GM12864 (cell line): ENCODE results near the gene ALPI.

Source experiments
- DNase-seq: peaks from one replicate; pipeline ENCODE4 v3.0.0-alpha.2; 2011; ENCODE audit warnings: low read depth
- H3K4me3 ChIP-seq: 2 replicates; pipeline ENCODE4 v1.5.1; 2011; ENCODE audit warnings: mild to moderate bottlenecking, low read depth, low read length, control low read depth
- TF ChIP-seq, protein P1 (sequence below): IDR thresholded peaks from 2 replicates; pipeline ENCODE4 v1.5.1; 2011; ENCODE audit warnings: low read depth, mild to moderate bottlenecking, moderate library complexity, low read length, control low read depth, inconsistent platforms; ENCODE audit errors: missing control alignments

Gene ALPI

GRCh38 chr2:232458051-232458660, 2.2 kb downstream of the ALPI start:
- H3K4me3 ChIP-seq: no peak overlapping the region
- no peak for DNase-seq
- TF ChIP-seq, protein P1, sequence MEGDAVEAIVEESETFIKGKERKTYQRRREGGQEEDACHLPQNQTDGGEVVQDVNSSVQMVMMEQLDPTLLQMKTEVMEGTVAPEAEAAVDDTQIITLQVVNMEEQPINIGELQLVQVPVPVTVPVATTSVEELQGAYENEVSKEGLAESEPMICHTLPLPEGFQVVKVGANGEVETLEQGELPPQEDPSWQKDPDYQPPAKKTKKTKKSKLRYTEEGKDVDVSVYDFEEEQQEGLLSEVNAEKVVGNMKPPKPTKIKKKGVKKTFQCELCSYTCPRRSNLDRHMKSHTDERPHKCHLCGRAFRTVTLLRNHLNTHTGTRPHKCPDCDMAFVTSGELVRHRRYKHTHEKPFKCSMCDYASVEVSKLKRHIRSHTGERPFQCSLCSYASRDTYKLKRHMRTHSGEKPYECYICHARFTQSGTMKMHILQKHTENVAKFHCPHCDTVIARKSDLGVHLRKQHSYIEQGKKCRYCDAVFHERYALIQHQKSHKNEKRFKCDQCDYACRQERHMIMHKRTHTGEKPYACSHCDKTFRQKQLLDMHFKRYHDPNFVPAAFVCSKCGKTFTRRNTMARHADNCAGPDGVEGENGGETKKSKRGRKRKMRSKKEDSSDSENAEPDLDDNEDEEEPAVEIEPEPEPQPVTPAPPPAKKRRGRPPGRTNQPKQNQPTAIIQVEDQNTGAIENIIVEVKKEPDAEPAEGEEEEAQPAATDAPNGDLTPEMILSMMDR: no peak

GRCh38 chr2:232458661-232459418, 2.9 kb downstream of the ALPI start:
- no peak for DNase-seq
- TF ChIP-seq, protein P1: no peak
- no peak overlapping the region for H3K4me3 ChIP-seq

- H3K4me3 ChIP-seq: no peak overlapping the region
- TF ChIP-seq, protein P1: no peak
- DNase-seq: no peak
Observed at GRCh38 chr2:232459419-232460035, 3.6 kb downstream of the ALPI start.

DNA sequence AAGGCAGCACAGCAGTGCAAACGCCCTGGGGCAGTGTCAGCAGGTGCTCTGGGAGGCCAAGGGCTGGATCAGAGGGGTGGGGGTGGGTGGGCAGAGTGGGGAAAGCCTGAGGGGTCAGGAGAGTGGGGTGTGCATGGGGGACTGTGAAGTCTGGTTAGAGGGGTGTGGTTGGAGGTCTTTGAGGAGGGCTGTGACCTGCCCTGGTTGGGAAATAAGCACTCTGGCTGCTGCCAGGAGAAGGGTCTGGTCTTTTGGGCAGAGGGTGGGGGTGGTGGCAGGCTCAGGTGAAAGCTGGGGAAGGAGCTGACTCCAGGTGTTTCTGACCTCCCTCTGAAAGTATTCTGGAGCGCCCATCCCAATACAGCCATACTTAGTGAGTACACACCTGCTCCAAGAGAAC, 4.2 kb downstream of the ALPI start:
- TF ChIP-seq, protein P1: no peak
- no peak overlapping the region for H3K4me3 ChIP-seq
- no peak for DNase-seq

- TF ChIP-seq, protein P1: no peak
- no peak for DNase-seq
- H3K4me3 ChIP-seq: no peak overlapping the region
Observed at GRCh38 chr2:232463701-232464543, 8.0 kb downstream of the ALPI start.

DNA sequence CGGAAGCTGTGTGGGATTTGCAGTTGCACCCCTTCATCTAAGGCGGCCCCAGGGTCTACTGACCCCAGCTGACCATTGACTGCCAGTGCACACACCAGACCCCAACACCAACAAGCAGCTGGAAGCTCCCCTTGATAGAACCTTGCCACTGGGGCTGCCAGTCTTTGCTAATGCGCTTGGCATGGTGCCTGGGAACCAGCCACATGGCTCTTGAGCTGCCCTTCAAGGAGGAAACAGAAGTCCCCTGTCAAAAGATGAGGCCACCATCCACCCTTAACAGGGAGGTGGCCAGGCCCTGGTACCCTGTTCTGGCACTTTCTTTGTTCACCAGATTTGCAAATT, 8.6 kb downstream of the ALPI start:
- TF ChIP-seq, protein P1: no peak
- H3K4me3 ChIP-seq: no peak overlapping the region
- DNase-seq: no peak
